Erythroblast (primary cell): ENCODE measurements around the gene NLN.
"Not testable (repeated sequence)": the region's sequence is repeated elsewhere in the genome, so short reads cannot be mapped to it uniquely, and the experiment has no call there.

Experiments used
- GATA1 ChIP-seq: IDR thresholded peaks from 2 replicates; pipeline ENCODE4 v1.6.1; 2011; ENCODE audit warnings: low read depth, mild to moderate bottlenecking, control low read depth, low read length, moderate library complexity
- POLR2A ChIP-seq: IDR thresholded peaks from 2 replicates; pipeline ENCODE4 v1.6.1; 2011; ENCODE audit warnings: mild to moderate bottlenecking, low read length

DNA sequence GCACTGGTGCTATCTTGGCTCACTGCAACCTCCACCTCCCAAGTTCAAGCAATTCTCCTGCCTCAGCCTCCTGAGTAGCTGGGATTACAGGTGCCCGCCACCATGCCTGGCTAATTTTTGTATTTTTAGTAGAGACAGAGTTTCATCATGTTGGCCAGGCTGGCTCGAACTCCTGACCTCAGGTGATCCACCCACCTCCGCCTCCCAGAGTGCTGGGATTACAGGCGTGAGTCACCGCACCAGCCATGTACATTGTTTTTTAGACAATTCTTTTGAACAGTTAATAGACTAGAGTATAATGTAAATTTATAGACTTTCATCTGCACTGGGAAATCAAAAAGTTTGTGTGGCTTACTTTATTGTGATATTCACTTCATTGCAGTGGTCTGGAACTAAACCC, 85.5 kb downstream of the NLN start:
- TF ChIP-seq POLR2A, GATA1: not testable (repeated sequence)
